H1 (cell line): ENCODE data around the gene ARHGAP27. TPM values are rescaled to one million over a fixed set of nuclear protein-coding genes. Genes with fewer than 3 reads are reported as not detected.

Experiments used
- ATF2 ChIP-seq: IDR thresholded peaks from 2 replicates; pipeline ENCODE4 v1.6.1; 2012; ENCODE audit warnings: low read length, inconsistent platforms
- CHD2 ChIP-seq: IDR thresholded peaks from 2 replicates; pipeline ENCODE4 v1.6.1; 2012; ENCODE audit warnings: low read length, improper control_type of control experiment
- EP300 ChIP-seq, 2 experiments: IDR thresholded peaks; 1 replicate in 1 of 2; 2 replicates in 1 of 2; pipeline ENCODE4 v1.6.1; 2011 to 2012; ENCODE audit warnings: low read depth in 2 of 2, low read length in 2 of 2, mild to moderate bottlenecking in 2 of 2, borderline replicate concordance in 1 of 2, inconsistent platforms in 1 of 2, moderate library complexity in 1 of 2
- SAP30 ChIP-seq: fragments of 300-600 bp; sonication (generic); IDR thresholded peaks from 2 replicates; pipeline ENCODE4 v1.7.1; 2012; ENCODE audit warnings: low read length, moderate library complexity, mild to moderate bottlenecking, inconsistent platforms; ENCODE audit not compliant: insufficient read depth, insufficient replicate concordance
- SP2 ChIP-seq: IDR thresholded peaks from 2 replicates; pipeline ENCODE4 v1.6.1; 2012; ENCODE audit warnings: mild to moderate bottlenecking, low read length, inconsistent platforms
- TCF12 ChIP-seq: IDR thresholded peaks from 2 replicates; pipeline ENCODE4 v1.6.1; 2011; ENCODE audit warnings: low read depth, mild to moderate bottlenecking, low read length
- polyA plus RNA-seq, 7 experiments: library from polyadenylated mRNA; depleted of rRNA in 3 of 7; stranded (reverse) in 5 of 7; unstranded in 2 of 7; fragments of >200 nt in 5 of 7; fragments of 200-250 nt in 2 of 7; gene quantifications; 1 replicate in 5 of 7; 2 replicates in 1 of 7; 4 replicates in 1 of 7; pipeline versions ENCODE4 v1.2.1 to v1.2.3, GENCODE V29; 2011 to 2013; ENCODE audit warnings: missing spikeins in 2 of 7, mixed read lengths in 2 of 7
- total RNA-seq: library from RNA; stranded (reverse); fragmentation: NEBNext Ultra II Directional; extraction: Animal tissue kit (Norgen Biotek cat#: 25700); gene quantifications from 2 replicates; pipeline ENCODE4 v1.2.1, GENCODE V29; 2021
- TF ChIP-seq, protein P1 (sequence below): fragments of 300-600 bp; sonication (generic); IDR thresholded peaks from 2 replicates; pipeline ENCODE4 v1.7.1; 2012; ENCODE audit warnings: low read length, moderate library complexity, mild to moderate bottlenecking, inconsistent platforms; ENCODE audit not compliant: insufficient replicate concordance
- TF ChIP-seq, protein P2 (sequence below): IDR thresholded peaks from 2 replicates; pipeline ENCODE4 v1.6.1; 2011; ENCODE audit warnings: low read depth, mild to moderate bottlenecking, low read length; ENCODE audit not compliant: insufficient read depth

ARHGAP27 gene
- total and polyA plus RNA-seq, 2 of the 8 experiments (the other 6 are each of a cell fraction or from before 2014, with no cell fraction given), result 11.6 to 13.1 TPM

DNA sequence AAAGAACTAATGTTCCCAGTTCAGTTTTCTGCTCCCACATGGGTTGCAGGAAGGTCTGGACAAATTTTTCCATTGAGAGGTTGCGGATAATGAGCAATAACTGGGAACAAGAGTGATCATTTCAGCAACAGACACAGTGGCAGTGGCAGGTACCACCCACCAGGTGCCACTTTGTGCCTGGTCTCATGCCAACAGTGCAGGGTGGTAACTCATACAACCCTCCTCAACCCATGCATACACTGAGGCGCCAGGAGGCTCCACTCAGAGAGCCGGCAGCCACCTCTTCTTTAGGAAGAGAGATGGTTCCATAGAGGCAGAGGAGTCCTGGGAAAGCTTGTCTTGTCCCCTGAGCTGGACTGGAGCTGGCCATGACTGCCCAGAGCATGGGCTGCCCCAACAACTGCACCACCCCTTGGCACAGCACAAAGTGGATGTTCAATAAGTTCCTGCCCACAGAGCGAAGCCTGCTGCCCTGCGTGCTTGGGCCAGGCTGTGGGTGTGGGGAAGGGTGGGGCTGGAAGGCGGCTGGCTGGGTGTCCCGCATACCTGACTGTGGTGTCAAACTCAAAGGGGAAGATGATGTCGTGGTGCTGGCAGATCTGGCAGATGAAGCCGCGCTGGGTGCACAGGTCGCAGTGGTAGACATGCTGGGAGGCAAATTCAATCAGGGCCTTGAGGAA is 6.4 kb upstream of the ARHGAP27 start (continued):
- TF ChIP-seq, protein P1, sequence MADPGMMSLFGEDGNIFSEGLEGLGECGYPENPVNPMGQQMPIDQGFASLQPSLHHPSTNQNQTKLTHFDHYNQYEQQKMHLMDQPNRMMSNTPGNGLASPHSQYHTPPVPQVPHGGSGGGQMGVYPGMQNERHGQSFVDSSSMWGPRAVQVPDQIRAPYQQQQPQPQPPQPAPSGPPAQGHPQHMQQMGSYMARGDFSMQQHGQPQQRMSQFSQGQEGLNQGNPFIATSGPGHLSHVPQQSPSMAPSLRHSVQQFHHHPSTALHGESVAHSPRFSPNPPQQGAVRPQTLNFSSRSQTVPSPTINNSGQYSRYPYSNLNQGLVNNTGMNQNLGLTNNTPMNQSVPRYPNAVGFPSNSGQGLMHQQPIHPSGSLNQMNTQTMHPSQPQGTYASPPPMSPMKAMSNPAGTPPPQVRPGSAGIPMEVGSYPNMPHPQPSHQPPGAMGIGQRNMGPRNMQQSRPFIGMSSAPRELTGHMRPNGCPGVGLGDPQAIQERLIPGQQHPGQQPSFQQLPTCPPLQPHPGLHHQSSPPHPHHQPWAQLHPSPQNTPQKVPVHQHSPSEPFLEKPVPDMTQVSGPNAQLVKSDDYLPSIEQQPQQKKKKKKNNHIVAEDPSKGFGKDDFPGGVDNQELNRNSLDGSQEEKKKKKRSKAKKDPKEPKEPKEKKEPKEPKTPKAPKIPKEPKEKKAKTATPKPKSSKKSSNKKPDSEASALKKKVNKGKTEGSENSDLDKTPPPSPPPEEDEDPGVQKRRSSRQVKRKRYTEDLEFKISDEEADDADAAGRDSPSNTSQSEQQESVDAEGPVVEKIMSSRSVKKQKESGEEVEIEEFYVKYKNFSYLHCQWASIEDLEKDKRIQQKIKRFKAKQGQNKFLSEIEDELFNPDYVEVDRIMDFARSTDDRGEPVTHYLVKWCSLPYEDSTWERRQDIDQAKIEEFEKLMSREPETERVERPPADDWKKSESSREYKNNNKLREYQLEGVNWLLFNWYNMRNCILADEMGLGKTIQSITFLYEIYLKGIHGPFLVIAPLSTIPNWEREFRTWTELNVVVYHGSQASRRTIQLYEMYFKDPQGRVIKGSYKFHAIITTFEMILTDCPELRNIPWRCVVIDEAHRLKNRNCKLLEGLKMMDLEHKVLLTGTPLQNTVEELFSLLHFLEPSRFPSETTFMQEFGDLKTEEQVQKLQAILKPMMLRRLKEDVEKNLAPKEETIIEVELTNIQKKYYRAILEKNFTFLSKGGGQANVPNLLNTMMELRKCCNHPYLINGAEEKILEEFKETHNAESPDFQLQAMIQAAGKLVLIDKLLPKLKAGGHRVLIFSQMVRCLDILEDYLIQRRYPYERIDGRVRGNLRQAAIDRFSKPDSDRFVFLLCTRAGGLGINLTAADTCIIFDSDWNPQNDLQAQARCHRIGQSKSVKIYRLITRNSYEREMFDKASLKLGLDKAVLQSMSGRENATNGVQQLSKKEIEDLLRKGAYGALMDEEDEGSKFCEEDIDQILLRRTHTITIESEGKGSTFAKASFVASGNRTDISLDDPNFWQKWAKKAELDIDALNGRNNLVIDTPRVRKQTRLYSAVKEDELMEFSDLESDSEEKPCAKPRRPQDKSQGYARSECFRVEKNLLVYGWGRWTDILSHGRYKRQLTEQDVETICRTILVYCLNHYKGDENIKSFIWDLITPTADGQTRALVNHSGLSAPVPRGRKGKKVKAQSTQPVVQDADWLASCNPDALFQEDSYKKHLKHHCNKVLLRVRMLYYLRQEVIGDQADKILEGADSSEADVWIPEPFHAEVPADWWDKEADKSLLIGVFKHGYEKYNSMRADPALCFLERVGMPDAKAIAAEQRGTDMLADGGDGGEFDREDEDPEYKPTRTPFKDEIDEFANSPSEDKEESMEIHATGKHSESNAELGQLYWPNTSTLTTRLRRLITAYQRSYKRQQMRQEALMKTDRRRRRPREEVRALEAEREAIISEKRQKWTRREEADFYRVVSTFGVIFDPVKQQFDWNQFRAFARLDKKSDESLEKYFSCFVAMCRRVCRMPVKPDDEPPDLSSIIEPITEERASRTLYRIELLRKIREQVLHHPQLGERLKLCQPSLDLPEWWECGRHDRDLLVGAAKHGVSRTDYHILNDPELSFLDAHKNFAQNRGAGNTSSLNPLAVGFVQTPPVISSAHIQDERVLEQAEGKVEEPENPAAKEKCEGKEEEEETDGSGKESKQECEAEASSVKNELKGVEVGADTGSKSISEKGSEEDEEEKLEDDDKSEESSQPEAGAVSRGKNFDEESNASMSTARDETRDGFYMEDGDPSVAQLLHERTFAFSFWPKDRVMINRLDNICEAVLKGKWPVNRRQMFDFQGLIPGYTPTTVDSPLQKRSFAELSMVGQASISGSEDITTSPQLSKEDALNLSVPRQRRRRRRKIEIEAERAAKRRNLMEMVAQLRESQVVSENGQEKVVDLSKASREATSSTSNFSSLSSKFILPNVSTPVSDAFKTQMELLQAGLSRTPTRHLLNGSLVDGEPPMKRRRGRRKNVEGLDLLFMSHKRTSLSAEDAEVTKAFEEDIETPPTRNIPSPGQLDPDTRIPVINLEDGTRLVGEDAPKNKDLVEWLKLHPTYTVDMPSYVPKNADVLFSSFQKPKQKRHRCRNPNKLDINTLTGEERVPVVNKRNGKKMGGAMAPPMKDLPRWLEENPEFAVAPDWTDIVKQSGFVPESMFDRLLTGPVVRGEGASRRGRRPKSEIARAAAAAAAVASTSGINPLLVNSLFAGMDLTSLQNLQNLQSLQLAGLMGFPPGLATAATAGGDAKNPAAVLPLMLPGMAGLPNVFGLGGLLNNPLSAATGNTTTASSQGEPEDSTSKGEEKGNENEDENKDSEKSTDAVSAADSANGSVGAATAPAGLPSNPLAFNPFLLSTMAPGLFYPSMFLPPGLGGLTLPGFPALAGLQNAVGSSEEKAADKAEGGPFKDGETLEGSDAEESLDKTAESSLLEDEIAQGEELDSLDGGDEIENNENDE, result no peak
- TF ChIP-seq EP300 (IDR thresholded peaks at IDR 0.05; ENCODE audit: borderline replicate concordance in 1 of 2, low read depth in 2 of 2, low read length in 2 of 2), result no peak
- TF ChIP-seq SAP30, result no peak
- TF ChIP-seq SP2, result no peak
- TF ChIP-seq, protein P2, sequence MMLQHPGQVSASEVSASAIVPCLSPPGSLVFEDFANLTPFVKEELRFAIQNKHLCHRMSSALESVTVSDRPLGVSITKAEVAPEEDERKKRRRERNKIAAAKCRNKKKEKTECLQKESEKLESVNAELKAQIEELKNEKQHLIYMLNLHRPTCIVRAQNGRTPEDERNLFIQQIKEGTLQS, result no peak
- no peak for TF ChIP-seq CHD2
- no peak for TF ChIP-seq ATF2
- TF ChIP-seq TCF12, result no peak
